ENCODE measurements around the gene ZNF536. TPM values are rescaled to one million over a fixed set of nuclear protein-coding genes. Genes with fewer than 3 reads are reported as not detected.

ZNF536 gene
- total and polyA plus RNA-seq, 2 of the 4 experiments (the other 2 are of a cell fraction), result not detected

- ATAC-seq (ENCODE audit: low read depth) (no peak), DNase-seq (no peak)
- H2BK15ac ChIP-seq (ENCODE audit: low read depth, low read length), result no peak overlapping the region
- H3K14ac ChIP-seq (replicated peaks; ENCODE audit: low read depth, low read length), result no peak overlapping the region
- H4K5ac ChIP-seq (ENCODE audit: low read depth, low read length), result no peak overlapping the region
- dilution Hi-C loops (cut with HindIII; ENCODE audit: low sequenced_read_pairs, unreplicated experiment), result no loop called here
- H2AFZ ChIP-seq (replicated peaks; ENCODE audit: low read length, poor library complexity), result no peak overlapping the region
- no peaks in the 10 kb centered on the region for H3K36me3 ChIP-seq (ENCODE audit: control insufficient read depth, insufficient read depth, low read length)
- H3K4me3 ChIP-seq (ENCODE audit: insufficient read depth, low read depth, low read length), result no peak overlapping the region
- H3K56ac ChIP-seq (ENCODE audit: extremely low read depth, insufficient read depth, low read length), result no peak overlapping the region
- ChIA-PET CTCF (no interaction called here), POLR2A (ENCODE audit: unreplicated experiment) (no interaction called here)
- H3K23ac ChIP-seq (ENCODE audit: low read depth, low read length), result no peak overlapping the region
- BruUV-seq (replicated peaks), result no TSS peak
- no peaks in the 10 kb centered on the region for H3K9me1 ChIP-seq (ENCODE audit: insufficient read depth, low read length)
- no peak overlapping the region for H3K27ac ChIP-seq (ENCODE audit: insufficient read depth, low read length)
- no peaks in the 10 kb centered on the region for H3K79me1 ChIP-seq (ENCODE audit: low read depth in 1 of 2, low read length in 2 of 2)
- intact Hi-C loops (cut with micrococcal nuclease), result no loop called here
- no peak overlapping the region for H3K4me2 ChIP-seq (ENCODE audit: low read depth, low read length)
- no peak overlapping the region for H4K8ac ChIP-seq (ENCODE audit: low read depth in 2 of 2, low read length in 2 of 2)
- no peak overlapping the region for H2BK120ac ChIP-seq (ENCODE audit: low read depth, low read length)
- no peak overlapping the region for H3K9ac ChIP-seq (ENCODE audit: low read depth, low read length)
- no peak overlapping the region for H3K4ac ChIP-seq (ENCODE audit: low read depth, low read length)
- no peak overlapping the region for H2BK5ac ChIP-seq (ENCODE audit: low read depth, low read length, poor library complexity, severe bottlenecking)
- H3K4me1 ChIP-seq (ENCODE audit: control insufficient read depth, insufficient read depth, low read length), result no peaks in the 10 kb centered on the region
- H2AK9ac ChIP-seq (replicated peaks; ENCODE audit: low read depth, low read length, poor library complexity), result no peak overlapping the region
- peaks cover 30% of the 10 kb centered on the region for H3K9me3 ChIP-seq (ENCODE audit: control insufficient read depth, insufficient read depth, low read length)
- no peak overlapping the region for H2AK5ac ChIP-seq (ENCODE audit: low read depth, low read length)
- H3K27me3 ChIP-seq (ENCODE audit: control insufficient read depth, insufficient read depth, low read length), result no peaks in the 10 kb centered on the region
- no peak overlapping the region for H3K18ac ChIP-seq (ENCODE audit: low read depth, low read length)
- in situ Hi-C loops (cut with MboI; ENCODE audit: low sequenced_read_pairs), result no loop called here
- WGBS, 2 experiments (ENCODE audit: extremely low coverage in 2 of 2, insufficient read length in 1 of 2), result no CpG with 5 or more reads among the region's 4 CpGs
- no peaks in the 10 kb centered on the region for H4K20me1 ChIP-seq (ENCODE audit: insufficient read depth, low read length)
- TF ChIP-seq MAFK (IDR thresholded peaks at IDR 0.05; ENCODE audit: low read depth, low read length), result no peak
- no peak for TF ChIP-seq RAD21 (IDR thresholded peaks at IDR 0.05; ENCODE audit: low read length)
- TF ChIP-seq MAZ (IDR thresholded peaks at IDR 0.05; ENCODE audit: borderline replicate concordance, low read depth, low read length), result no peak
- no peak overlapping the region for H2BK20ac ChIP-seq (ENCODE audit: low read depth, low read length)
- no peak overlapping the region for H4K91ac ChIP-seq (ENCODE audit: insufficient read depth, low read depth, low read length)
Observed at GRCh38 chr19:30557212-30557611, 185.0 kb downstream of the ZNF536 start.

Data from IMR-90 (cell line).